Heart left ventricle (tissue), 13 donors: ENCODE data around the gene FAM98C.

ENCODE experiments used
- POLR2A ChIP-seq, 2 donors: fragments of 450-650 bp; IDR thresholded peaks; one replicate each; pipeline ENCODE4 v1.6.1; 2017; ENCODE audit warnings: antibody characterized with exemption in 2 of 2, mild to moderate bottlenecking in 2 of 2, moderate library complexity in 2 of 2
- TF ChIP-seq, protein P1 (sequence below), 12 donors: fragments of 200-600 bp; sonication (generic) in 4 of 12; IDR thresholded peaks; one replicate each; pipeline versions ENCODE4 v1.5.0 to v1.8.0; 2018 to 2022; ENCODE audit warnings: antibody characterized with exemption in 12 of 12, mild to moderate bottlenecking in 5 of 12
- donor health status: ischemic (EF 13 %, LVEDD 7.1; RV severe dilation, severe dysfunction).
- donor health status: DM: no; HTN: yes; CAD: no.
- donor health status: DM: no; HTN: no; CAD: no.
- donor health status: ischemic (EF 25% LVEDD 6.9; RV normal size, moderate dysfunction).
- donor health status: ischemic (EF 25% LVEDD 5.7; RV mildly dilated, moderate dysfunction).
- donor health status: ischemic (EF 35%, LVEDD 5.7; RV mildly dilated, moderate dysfunction).
- donor health status: nonischemic (EF 11% LVEDD 7.7; RV severe dilation, severe dysfunction).
- donor health status: DM: yes; HTN: yes; CAD: no.
- donor health status: PGD.
- donor health status: ischemic (EF 29% LVEDD 5.4; RV normal size, mild dysfunction).
- donor health status: nonischemic (EF 23%, LVEDD 6.1; RV moderate dilation, normal function).

DNA sequence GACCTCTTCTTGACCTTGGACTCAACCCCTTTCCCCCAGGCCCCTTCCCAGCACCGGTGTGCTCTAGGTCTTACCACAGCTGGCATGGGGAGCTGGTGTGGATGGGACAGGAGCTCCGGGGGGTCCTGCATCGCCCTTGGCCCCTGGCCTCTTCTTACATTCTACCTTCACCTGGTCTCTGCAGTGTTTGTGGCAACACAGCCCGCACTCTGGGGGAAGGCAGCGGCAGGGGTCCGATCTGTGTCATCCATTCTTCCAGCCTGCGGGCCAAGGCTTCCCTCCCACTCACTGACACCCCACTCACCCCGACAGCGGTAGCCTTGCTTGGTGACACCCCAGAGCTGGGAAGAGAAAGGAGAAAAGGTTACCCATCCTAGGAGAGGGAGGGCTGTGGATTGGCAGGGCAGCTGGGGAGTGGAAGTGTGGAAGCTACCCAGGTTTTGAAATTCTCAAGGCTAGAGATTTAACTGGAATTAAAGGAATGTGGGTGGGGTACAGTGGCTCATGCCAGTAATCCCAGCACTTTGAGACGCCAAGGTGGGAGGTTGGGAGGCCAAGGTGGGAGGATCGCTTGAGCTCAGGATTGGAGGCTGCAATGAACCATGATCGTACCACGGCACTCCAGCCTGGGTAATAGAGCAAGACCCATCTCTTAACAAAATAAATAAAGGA is 8.3 kb downstream of the FAM98C start:
- TF ChIP-seq, protein P1, sequence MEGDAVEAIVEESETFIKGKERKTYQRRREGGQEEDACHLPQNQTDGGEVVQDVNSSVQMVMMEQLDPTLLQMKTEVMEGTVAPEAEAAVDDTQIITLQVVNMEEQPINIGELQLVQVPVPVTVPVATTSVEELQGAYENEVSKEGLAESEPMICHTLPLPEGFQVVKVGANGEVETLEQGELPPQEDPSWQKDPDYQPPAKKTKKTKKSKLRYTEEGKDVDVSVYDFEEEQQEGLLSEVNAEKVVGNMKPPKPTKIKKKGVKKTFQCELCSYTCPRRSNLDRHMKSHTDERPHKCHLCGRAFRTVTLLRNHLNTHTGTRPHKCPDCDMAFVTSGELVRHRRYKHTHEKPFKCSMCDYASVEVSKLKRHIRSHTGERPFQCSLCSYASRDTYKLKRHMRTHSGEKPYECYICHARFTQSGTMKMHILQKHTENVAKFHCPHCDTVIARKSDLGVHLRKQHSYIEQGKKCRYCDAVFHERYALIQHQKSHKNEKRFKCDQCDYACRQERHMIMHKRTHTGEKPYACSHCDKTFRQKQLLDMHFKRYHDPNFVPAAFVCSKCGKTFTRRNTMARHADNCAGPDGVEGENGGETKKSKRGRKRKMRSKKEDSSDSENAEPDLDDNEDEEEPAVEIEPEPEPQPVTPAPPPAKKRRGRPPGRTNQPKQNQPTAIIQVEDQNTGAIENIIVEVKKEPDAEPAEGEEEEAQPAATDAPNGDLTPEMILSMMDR (IDR thresholded peaks at IDR 0.05), result no peak
- TF ChIP-seq POLR2A (IDR thresholded peaks at IDR 0.05), result no peak
